ENCODE results near the gene NSDHL.

The NSDHL gene

DNA sequence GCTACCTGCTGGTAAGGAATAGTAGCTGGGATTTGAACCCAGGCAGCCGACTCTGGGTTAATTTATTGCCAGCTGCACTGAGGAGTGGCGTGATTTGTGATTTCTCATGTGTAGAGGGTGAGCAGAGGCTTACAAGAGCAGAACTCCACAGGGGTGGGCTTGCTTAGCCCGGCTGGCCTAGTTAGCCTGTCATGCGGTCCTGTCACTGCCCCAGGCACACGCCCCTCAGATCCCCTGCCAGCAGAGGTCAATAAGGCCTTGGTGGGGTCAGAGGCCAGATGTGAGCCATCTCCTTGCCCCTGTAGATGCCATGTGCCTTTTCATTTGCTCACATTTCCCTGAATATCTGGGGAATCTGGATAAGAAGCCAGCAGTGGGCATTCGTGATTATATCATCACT, 13.4 kb downstream of the NSDHL start:
- no peak for DNase-seq (ENCODE audit: low spot score)

DNA sequence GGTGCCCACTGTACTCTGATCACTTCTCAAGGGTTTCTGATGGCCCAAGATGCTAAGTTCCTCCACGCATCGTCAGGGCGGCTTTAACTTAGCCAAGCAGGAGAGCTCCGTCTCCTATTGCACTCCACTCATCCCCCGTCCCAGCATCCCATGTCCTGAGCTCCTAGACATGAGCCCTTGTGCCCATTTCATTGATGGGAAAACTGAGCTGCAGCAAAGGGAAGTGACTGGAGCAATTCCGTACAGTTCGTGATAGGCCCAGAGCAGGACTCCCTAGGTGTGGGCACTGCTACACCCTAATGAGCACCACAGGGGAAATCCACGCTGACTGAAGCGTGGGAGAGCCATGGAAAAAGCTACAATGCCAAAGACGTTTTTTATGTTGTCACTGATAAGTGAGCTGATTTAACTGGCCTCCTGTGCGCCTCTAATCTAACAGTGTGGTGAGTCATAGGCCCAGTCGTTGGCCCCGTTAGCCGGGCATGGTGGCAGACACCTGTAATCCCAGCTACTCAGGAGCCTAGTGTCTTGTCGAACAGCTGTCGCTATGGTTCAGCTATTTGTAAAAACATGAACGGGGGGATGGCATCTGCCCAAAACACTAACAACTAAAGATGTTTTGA, 14.9 kb downstream of the NSDHL start:
- DNase-seq (ENCODE audit: low spot score): no peak

DNA sequence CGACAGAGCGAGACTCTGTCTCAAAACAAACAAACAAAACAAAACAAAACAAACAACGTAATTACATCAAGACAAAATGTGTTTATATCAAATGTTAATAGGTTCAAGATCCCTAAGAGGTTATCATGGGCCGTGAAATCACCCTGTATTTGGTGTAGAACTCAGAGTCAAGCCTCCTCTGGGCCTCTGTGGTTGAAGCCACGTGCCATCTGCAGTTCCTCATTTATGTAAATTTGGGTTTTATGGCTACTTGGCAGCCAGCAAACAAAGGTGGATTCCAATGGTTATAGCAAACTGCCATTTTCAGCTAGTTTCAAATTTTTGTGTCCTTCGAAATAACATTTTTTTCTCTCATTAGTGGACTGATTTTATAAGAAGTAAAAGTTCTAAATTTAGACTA, 16.4 kb downstream of the NSDHL start:
- no peak for DNase-seq (ENCODE audit: low spot score)

DNA sequence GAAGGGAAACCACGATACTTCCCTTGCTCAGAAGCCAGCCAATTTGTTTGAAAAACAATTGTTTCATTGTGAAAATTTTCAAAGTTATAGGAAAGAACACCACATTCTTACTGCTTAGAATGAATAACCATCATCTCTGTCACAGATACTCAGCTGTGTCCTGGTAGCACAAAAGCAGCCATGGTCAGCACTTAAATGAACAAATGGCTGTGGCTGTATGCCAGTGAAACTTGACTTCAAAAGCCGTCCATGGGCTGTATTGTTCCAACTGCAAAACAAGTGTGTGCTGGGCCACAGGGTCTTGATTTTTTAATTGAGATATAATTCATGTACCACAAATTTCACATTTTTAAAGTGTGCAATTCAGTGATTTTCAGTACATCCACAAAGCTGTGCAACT, 19.6 kb downstream of the NSDHL start:
- DNase-seq (ENCODE audit: low spot score): peak; percentile 74

DNA sequence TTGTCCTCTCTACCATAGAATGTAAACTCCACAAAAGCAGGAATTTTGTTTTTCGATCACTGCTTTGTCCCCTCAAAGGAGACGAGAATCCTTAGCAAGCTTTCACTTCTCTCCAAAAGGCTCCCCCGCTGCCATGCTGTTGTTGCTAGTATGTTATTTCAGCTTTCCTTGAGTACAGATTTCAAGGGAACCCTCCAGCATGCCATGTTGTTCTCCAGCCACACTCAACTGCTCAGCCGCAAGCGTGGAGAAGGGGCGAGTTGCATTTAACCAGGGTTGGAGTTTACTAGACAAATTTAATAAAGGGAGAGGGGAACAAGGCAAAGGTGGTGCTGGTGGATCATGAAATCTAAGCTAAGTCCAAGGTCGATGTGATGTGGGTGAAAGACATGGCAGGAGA, 23.1 kb downstream of the NSDHL start:
- DNase-seq (ENCODE audit: low spot score): no peak

DNA sequence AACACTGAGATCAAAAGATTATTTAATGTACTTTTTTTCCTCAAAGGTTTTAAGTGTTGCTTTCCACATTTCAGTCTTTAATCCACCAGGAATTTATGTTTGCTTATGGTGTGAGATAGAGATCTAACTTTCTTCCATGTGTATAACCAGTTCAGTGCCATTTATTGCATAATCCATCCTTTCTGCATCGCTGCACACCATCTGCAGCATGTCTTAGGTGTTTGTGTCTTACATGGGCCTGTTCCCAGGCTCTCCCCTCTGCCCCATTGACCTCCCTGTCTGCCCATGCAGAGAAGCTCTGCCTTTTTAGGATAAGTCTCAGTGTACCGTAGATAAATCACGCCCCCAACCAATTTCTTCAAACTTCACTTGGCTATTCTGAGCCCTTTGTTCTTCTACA, 30.3 kb downstream of the NSDHL start:
- no peak for DNase-seq (ENCODE audit: low spot score)

DNA sequence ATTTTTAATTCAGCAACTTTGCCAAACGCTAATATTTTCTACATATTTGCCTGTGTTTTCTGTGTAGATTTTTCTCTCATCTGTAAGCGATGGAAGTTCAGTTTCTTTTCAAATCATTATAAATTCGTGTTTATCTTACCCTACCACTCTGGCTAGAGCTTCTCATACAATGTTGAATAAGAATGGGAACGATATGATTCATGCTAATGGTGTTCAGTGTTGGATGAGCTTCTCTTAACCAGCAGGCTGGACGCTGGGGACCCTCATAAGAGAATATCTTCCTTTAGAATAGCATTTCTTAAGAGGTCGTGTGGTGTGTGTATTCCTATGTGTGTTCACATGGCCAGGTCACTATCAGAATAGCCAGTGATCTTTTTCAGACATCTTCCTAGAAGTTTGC, 31.0 kb downstream of the NSDHL start:
- no peak for DNase-seq (ENCODE audit: low spot score)

DNA sequence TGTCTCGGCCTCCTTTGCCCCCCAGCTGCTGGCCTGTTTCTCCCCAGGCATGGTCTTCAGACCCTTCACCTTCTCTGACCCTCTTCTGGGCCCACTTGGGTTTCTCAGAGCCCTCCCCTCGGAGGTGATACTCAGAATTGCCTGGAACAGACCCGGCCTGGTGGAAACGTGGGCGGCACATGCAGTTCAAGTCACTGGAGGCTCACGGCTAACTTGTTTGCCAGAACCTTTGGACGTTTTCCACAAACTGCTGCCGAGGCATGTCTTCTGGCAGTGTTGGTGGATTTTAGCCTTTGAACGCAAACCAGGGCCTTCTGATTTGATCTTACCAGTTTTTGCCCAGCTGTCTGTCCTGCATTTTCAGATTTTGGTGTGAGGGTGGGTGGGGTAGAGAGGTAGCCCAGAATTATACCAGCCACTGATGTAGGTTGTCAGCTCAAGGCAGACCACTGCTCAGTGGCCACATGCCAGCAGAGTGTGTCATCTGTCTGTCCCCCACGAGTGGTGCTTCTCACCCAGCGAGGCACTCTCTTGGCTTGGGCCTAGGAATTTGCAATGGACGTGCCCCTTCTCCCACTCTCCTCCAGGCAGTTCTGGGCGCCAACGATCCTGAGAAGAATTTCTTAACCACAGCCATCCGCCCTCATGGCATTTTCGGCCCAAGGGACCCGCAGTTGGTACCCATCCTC, 34.5 kb downstream of the NSDHL start:
- DNase-seq (ENCODE audit: low spot score): no peak

DNA sequence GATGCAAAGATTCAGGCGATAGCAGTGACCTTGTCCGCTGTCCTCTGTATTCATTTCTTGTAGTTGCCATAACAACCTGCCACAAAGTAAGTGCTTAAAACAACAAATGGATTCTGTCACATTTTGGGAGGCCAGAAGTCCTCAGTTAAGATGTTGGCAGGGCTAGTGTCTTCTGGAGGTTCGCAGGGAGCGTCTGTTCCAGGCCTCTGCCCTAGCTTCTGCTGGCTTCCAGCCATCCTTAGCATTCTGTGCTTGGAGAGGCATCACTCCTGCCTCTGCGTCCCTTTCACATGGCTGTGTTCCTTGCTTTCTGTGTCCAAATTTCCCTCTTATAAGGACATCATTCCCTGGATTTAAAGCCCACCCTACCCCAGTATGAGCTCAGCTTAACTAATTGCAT, 35.5 kb downstream of the NSDHL start:
- no peak for DNase-seq (ENCODE audit: low spot score)

DNA sequence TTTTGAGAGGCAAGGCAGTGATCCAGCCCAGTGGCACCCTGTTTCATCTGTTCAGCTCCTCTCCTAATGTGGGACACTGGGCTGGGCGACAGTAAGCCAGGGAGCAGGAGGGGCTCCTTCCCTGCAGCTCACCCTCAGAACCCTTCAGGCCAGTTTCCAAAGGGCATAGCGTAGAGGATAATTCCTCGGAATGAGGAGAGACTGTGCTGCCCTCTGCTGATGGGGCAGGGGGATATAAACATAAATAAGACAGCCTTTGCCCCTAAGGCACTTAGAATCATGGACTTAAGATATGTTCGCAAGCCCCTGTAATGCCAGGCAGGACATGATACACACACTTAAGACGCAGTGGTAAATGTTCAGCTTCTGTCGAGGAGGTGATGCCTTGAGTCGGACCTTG, 39.1 kb downstream of the NSDHL start:
- no peak for DNase-seq (ENCODE audit: low spot score)

DNA sequence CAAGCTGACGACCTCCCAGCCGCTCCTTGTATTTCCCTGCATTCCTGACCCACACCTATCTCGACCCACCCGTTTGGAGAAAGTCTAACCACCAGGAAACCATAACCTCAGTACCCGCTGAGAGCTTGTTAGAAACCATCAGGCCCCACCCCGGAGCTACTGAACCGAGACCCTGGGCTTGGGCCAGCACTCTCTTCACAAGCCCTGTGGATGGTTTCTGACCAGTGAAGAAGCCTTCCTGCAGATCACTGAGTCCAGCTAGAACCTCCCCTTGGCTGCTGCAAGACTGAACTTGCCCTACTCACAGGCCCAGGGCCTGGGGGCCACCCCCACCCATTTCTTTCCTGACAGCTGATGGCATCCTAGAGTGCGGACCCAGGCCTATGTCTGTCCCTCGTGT, 40.4 kb downstream of the NSDHL start:
- DNase-seq (ENCODE audit: low spot score): no peak

DNA sequence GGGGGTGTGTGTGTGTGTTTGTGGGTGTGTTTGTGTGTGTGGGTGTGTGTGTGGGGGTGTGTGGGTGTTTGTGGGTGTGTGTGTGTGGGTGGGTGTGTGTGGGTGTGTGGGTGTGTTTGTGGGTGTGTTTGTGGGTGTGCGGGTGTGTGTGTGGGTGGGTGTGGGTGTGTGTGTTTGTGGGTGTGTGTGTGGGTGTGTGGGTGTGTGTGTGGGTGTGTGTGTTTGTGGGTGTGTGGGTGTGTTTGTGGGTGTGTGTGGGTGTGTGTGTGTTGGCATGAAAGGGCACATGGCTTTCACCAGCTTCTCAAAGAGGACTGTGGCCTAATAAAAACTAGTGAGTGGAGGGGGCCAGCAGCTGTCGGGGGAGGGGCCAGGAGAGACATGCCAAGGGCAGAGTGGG, 41.7 kb downstream of the NSDHL start:
- no peak for DNase-seq (ENCODE audit: low spot score)

DNA sequence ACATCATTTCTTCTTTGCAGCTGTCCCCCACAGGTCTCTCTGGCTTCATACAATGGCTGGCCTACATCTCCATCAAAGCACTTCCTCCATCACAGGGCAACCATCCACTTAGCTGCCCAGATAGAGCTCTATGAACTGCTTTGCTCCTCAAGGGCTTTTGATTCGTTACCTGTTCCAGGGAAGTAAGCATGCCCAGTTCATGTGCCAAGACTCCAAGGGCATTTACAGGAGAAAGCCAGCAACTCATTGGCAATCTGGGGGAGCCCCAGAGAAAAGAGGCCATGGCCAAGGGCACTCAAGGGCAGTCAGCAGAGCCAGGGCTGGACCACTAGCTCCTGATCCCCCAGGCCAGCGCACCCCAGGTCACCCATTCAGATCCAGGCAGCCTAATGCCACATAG, 42.5 kb downstream of the NSDHL start:
- no peak for DNase-seq (ENCODE audit: low spot score)

DNA sequence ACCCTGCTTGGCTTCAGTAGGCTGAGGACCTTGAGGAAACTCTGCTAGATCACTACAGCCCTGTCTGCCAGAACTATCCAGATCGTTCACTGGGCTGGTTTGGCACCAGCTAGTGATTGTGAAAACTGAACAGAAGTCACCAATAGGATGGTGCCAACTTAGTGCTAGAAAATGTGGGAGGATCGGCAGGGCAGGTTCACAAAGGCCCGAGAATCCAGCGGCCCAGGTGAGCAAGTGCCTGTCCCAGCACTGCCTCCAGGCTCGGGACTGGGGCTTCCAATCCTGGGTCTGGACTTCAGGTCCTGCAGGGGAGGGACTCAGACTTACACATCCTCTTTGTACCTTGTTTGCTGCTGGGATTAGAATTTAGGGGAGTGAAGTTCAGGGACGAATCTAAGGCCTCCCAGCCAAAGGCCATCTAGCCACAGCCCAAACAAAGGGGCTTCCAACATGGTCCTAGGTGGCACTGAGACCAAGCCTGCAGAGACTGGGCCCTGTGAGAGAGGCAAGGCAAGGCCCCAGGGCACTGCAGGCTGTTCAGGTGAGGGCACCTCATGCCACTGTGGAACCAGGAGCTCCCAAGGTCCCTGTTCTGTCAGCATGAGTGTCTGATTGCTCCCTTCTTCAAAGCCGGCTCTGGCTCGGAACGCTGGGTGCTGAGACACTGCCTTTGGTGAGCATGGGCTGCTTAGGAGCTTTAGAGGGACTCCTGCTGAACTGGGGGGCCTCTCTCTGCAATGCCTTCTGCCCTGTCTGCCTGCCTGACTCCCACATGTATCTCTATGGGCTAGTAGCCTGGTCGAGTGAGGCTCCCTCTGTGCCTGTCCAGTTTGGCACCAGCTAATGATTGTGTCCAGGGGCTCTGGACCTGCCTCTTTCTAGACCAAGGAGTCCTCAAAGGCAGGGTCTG, 46.3 kb downstream of the NSDHL start:
- DNase-seq (ENCODE audit: low spot score): no peak

DNA sequence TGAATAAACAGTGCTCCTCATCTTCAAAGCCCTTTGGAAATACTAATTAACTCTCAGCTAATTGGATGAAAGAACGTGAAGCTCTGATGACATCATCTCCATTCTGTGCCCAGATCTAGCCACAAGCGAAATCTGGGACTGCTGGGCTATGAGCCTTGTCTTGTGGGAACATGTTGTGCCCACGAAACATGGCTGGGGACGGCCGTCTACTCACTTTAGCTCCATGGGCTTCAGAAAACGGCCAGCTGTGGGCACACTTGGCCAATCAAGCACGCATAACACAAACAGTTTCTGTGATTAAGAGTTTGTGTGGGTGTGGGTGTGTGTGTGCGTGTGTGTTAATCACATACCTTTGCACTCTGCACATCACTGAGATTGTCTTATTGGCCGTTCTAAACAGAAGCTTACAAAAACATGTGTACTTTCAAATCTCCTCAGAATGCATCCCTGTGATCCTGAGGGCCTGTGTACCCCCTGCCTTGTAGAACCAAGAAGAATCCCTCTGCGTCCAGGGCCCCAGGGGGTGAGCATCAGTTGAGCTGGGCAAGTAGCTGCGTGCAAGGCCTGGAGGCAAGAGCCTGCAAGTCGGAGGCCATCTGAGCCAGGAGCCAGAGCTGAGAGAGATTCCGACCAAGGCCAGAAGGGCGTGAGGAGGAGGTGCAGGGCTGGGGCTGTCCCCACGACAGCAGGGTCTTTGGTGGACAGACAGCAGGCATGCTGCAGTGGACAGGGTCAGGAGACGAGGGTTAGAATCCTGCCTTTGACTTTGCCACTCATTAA, 48.3 kb downstream of the NSDHL start:
- DNase-seq (ENCODE audit: low spot score): no peak

DNA sequence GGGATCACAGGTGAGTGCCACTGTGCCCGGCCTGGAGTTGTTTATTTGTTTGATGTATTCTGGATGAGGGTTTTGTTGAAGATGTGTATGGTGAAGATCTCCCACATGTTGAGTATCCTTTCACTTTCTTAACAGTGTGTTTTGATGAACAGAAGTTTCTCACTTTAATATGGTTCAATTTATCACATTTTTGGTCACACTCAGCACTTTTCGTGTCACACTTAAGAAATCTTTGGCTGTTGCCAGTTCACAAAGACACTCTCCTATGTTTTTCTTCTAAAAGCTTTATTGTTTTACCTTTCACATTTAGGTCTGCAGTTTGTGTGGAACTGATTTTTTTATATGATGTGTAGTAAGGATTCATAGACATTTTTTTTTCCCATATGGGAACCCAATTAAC, 50.4 kb downstream of the NSDHL start:
- no peak for DNase-seq (ENCODE audit: low spot score)

DNA sequence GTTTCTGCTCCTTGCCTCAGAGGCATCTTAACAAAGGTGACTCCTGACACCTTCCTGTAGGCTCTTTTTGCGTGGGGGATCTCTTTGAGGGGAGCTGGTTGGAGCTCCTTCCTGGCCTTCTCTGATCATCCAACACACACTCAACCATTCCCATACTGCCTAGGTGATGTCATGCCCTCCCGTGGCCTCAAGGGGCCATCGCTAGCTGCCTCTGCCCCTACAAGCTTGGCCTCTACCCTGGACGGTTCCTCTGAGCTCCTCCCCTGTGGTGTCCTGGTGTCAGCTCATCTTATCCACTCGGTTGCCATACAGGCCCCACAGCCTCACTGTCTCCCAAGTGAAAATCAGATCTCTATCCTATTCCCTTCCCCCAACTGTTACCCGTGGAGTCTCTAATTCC, 53.3 kb downstream of the NSDHL start:
- no peak for DNase-seq (ENCODE audit: low spot score)

DNA sequence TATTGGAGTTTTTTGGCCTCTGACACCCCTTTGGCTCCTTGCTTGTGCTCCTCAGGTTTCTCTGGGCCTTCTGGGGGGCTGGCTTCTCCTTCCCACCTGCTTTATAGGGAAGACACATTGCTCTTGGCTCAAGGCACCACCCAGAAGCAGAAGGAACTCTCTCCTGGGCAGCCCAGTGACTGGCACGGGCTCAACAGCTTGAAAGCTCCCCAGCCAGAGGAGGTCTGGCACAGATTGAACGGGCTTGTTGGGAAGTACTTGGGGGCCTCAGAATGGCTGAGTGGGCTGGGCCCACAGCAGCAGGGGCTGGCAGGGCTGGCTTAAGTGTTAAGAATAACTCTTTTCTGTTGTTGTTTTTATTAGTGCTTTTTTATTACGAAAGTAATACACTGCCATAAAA, 55.9 kb downstream of the NSDHL start:
- DNase-seq (ENCODE audit: low spot score): no peak

DNA sequence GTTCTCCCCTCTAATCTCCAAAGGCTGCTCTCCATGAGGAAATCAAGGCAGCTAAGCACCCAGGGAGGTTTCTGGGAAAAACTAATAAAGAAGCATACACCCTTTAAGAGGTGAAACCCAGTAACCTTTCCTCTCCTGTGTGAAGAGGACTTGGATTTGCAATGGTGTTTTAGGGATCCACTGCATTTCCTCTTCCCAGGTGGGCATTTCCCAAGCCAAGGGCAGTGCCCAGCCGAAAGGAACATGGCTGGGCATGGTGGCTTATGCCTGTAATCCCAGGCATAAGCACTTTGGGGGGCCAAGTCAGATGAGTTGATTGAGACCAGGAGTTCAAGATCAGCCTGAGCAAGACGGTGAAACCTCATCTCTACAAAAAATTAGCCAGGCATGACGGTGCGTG, 61.6 kb downstream of the NSDHL start:
- DNase-seq (ENCODE audit: low spot score): no peak

DNA sequence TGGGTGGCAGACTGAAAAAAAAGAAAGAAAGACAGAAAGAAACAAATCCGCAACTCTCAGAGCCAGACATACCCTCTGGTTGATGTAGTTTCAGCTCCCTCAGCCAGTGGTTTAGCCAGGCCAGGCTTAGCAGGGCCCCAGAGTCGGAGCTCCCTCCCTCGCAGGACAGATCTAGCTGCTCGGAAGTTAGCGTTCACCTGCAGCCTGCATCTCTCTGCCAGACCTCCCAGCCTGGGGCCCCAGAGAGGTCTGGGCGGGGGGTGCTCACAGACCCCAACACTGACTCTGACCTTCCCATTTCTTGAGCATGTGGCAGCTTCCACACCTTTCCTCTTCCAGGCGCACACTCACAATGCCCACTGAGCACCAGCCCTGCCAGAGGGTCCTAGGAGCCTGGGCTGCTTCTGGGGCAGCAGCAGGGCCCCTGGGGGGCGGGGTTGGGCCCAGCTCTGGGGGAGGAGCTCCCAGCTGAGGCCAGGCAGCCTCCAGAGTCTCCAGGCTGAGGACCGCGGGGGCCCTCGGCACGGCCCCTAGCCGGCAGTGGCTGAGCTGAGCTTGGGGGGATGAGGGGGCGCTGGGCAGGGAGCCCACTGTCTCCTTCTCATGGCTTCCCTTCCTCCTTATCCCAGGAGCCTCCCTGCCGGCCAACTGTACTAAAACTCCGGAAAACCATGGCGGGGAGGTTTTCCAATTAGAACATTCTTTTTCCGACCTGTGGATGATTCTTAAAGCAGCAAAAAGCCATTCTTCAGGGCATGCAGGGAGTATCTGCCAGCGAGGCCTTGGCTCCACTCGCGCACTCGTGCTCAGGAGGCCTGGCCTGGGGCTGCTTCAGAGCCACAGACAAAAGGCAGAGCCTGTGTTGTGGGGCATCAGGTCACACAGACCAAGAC, 62.4 kb downstream of the NSDHL start:
- DNase-seq (ENCODE audit: low spot score): no peak

DNA sequence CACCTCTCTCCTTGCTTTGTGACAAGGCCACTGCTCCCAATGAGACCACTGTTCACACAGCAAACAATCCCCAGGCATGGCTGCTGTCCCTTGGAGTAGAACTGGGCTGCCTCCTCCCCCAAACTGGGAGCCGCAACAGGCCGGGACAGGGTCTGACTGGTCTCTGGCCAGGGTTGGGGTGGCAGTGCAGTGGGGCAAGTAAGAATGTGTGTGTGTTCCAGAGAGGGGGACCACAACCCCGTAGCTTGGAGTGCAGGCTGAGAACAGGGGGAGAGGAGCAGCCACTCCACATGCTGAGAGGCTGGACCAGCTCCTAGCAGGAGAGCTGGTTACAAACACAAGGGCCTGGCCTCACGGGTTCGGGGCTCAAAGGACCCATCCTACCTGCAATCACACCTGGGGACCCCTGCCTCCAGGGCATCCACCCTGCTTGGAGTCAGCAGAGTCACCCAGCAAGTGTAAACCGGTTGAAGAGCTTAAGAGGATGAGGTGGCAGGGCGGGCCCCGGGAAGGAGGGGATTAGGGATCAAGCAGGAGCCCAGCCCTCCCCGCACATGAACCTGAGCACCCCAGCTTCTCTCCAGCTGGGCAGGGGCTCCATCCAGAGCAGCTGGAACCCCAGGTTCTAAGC, 63.2 kb downstream of the NSDHL start:
- DNase-seq (ENCODE audit: low spot score): no peak

Data from pons (tissue), 1 donor.